GM23338 (cell line): ENCODE measurements around the gene CPSF4. TPM values are rescaled to one million over a fixed set of nuclear protein-coding genes. Genes with fewer than 3 reads are reported as not detected.

ENCODE experiments used
- ATAC-seq: fragments of 200-7000 bp; cut with Tn5 transposase; 3 replicates; pipeline ENCODE4 v1.9.1; 2020
- DNase-seq: peaks from one replicate; pipeline ENCODE4 v3.0.0-alpha.2; 2015; ENCODE audit warnings: low spot score
- H2AFZ ChIP-seq: fragments of 200-600 bp; sonication (generic); 2 replicates; pipeline ENCODE4 v1.8.0; 2016; ENCODE audit warnings: antibody characterized with exemption, mild to moderate bottlenecking, moderate library complexity
- H3F3A ChIP-seq: fragments of 200-600 bp; sonication (generic); replicated peaks from 2 replicates; pipeline ENCODE4 v1.8.0; 2017; ENCODE audit warnings: antibody characterized with exemption, mixed run types, low read depth
- H3K27ac ChIP-seq: fragments of 200-600 bp; sonication (generic); 2 replicates; pipeline ENCODE4 v1.6.1; 2016; ENCODE audit warnings: low read depth
- H3K27me3 ChIP-seq: fragments of 200-600 bp; sonication (generic); 2 replicates; pipeline ENCODE4 v1.8.0; 2016; ENCODE audit warnings: mild to moderate bottlenecking, mixed run types, moderate library complexity; ENCODE audit not compliant: insufficient read depth
- H3K36me3 ChIP-seq: fragments of 200-600 bp; sonication (generic); 2 replicates; pipeline ENCODE4 v1.8.0; 2016; ENCODE audit warnings: mild to moderate bottlenecking; ENCODE audit not compliant: insufficient read depth
- H3K4me1 ChIP-seq: fragments of 200-600 bp; sonication (generic); 2 replicates; pipeline ENCODE4 v1.8.0; 2016; ENCODE audit warnings: mild to moderate bottlenecking, moderate library complexity; ENCODE audit not compliant: insufficient read depth
- H3K4me2 ChIP-seq: fragments of 200-600 bp; sonication (generic); 2 replicates; pipeline ENCODE4 v1.7.1; 2017; ENCODE audit warnings: mixed run types
- H3K4me3 ChIP-seq: fragments of 200-600 bp; sonication (generic); 2 replicates; pipeline ENCODE4 v1.6.1; 2016; ENCODE audit warnings: mixed run types
- H3K79me2 ChIP-seq: fragments of 200-600 bp; sonication (generic); replicated peaks from 2 replicates; pipeline ENCODE4 v1.8.0; 2017; ENCODE audit warnings: mild to moderate bottlenecking; ENCODE audit not compliant: insufficient read depth
- H3K9me2 ChIP-seq: fragments of 200-600 bp; sonication (generic); 2 replicates; pipeline ENCODE4 v1.8.0; 2017; ENCODE audit not compliant: insufficient read depth
- H4K20me1 ChIP-seq: fragments of 200-600 bp; sonication (generic); replicated peaks from 2 replicates; pipeline ENCODE4 v1.8.0; 2017; ENCODE audit warnings: mild to moderate bottlenecking; ENCODE audit not compliant: insufficient read depth
- H3K27ac Mint-ChIP-seq: 2 replicates; pipeline ENCODE4 v1.8.0; 2020; ENCODE audit warnings: inconsistent platforms, mild to moderate bottlenecking, moderate library complexity, mixed read lengths
- H3K27me3 Mint-ChIP-seq: 3 replicates; pipeline ENCODE4 v1.8.0; 2022; ENCODE audit warnings: low read depth, mild to moderate bottlenecking, moderate library complexity, mixed read lengths, inconsistent platforms; ENCODE audit not compliant: insufficient read depth, poor library complexity
- H3K36me3 Mint-ChIP-seq: 3 replicates; pipeline ENCODE4 v1.8.0; 2021; ENCODE audit warnings: low read depth, mild to moderate bottlenecking, inconsistent platforms, moderate library complexity, mixed read lengths
- H3K4me1 Mint-ChIP-seq: 3 replicates; pipeline ENCODE4 v1.8.0; 2020; ENCODE audit warnings: mild to moderate bottlenecking, inconsistent platforms, mixed read lengths
- H3K4me3 Mint-ChIP-seq: 3 replicates; pipeline ENCODE4 v1.8.0; 2021; ENCODE audit warnings: moderate library complexity, mild to moderate bottlenecking, inconsistent platforms, mixed read lengths
- H3K9me3 Mint-ChIP-seq: 3 replicates; pipeline ENCODE4 v1.8.0; 2020; ENCODE audit warnings: moderate library complexity, mild to moderate bottlenecking, inconsistent platforms, mixed read lengths
- CREB1 ChIP-seq: fragments of 250-450 bp; sonication (Bioruptor Pico); IDR thresholded peaks from 2 replicates; pipeline ENCODE4 v1.5.0; 2020; ENCODE audit warnings: low read depth, mild to moderate bottlenecking, moderate library complexity
- CTCF ChIP-seq, 2 experiments: fragments of 200-600 bp in 1 of 2; sonication (generic) in 1 of 2; conservative IDR thresholded peaks; 2 replicates each; pipeline versions ENCODE4 v1.5.1 to v1.6.1; 2016 to 2017; ENCODE audit warnings: antibody characterized with exemption in 2 of 2, low read depth in 2 of 2, mild to moderate bottlenecking in 2 of 2, moderate library complexity in 1 of 2
- ETS1 ChIP-seq: IDR thresholded peaks from 2 replicates; pipeline ENCODE4 v1.6.1; 2016; ENCODE audit warnings: antibody characterized with exemption
- EZH2 ChIP-seq: fragments of 200-600 bp; sonication (generic); IDR thresholded peaks from one replicate; pipeline ENCODE4 v1.8.0; 2017; ENCODE audit warnings: antibody characterized with exemption, mild to moderate bottlenecking, low read depth; ENCODE audit not compliant: unreplicated experiment
- JUNB ChIP-seq: IDR thresholded peaks from one replicate; pipeline ENCODE4 v1.6.1; 2016; ENCODE audit warnings: antibody characterized with exemption; ENCODE audit not compliant: unreplicated experiment
- POLR2AphosphoS5 ChIP-seq: IDR thresholded peaks from 2 replicates; pipeline ENCODE4 v1.6.1; 2016; ENCODE audit warnings: antibody characterized with exemption, low read depth
- STAT1 ChIP-seq: IDR thresholded peaks from one replicate; pipeline ENCODE4 v1.6.1; 2016; ENCODE audit warnings: antibody characterized with exemption; ENCODE audit not compliant: unreplicated experiment
- ZNF114 ChIP-seq: fragments of 250-450 bp; sonication (Bioruptor Pico); IDR thresholded peaks from 2 replicates; pipeline ENCODE4 v1.5.0; 2020; ENCODE audit warnings: mild to moderate bottlenecking, moderate library complexity
- ZNF331 ChIP-seq: fragments of 250-450 bp; sonication (Bioruptor Pico); IDR thresholded peaks from 2 replicates; pipeline ENCODE4 v1.5.0; 2020; ENCODE audit warnings: low read depth, mild to moderate bottlenecking, moderate library complexity
- polyA plus RNA-seq: library from polyadenylated mRNA; unstranded; fragments of >200 nt; fragmentation: Nextera tagmentation; extraction: Ambion mirVana; gene quantifications from 2 replicates; pipeline ENCODE4 v1.2.1, GENCODE V29; 2016
- total RNA-seq: library from RNA; depleted of rRNA; stranded (reverse); fragments of >200 nt; shearing (Covaris generic); gene quantifications from 2 replicates; pipeline ENCODE4 v1.2.3, GENCODE V29; 2014
- TF ChIP-seq, protein P1 (sequence below): fragments of 250-450 bp; sonication (Bioruptor Pico); IDR thresholded peaks from 2 replicates; pipeline ENCODE4 v1.5.0; 2020; ENCODE audit warnings: mild to moderate bottlenecking, moderate library complexity

The CPSF4 gene
- total and polyA plus RNA-seq, 2 experiments from 2014 or later: 34.3 to 93.2 TPM

- Mint-ChIP-seq H3K36me3 (peaks cover 72% of the 10 kb centered on the region), H3K4me1 (peaks cover 15% of the 10 kb centered on the region), H3K27ac (no peak overlapping the region), H3K27me3 (peaks cover 21% of the 10 kb centered on the region), H3K4me3 (no peak overlapping the region; the same call in 2 of the 3 replicates), H3K9me3 (no peaks in the 10 kb centered on the region)
- Histone ChIP-seq H3F3A (peaks cover 25% of the 10 kb centered on the region), H3K4me3 (no peak overlapping the region), H3K4me2 (no peak overlapping the region), H3K27me3 (no peaks in the 10 kb centered on the region), H3K79me2 (peaks cover 48% of the 10 kb centered on the region), H3K36me3 (peaks cover 30% of the 10 kb centered on the region), H4K20me1 (peaks cover 38% of the 10 kb centered on the region), H3K4me1 (peaks cover 16% of the 10 kb centered on the region), H2AFZ (no peak overlapping the region), H3K27ac (no peak overlapping the region), H3K9me2 (no peaks in the 10 kb centered on the region)
- TF ChIP-seq ZNF114 (CRISPR knock-in tag): no peak
- TF ChIP-seq, protein P1, sequence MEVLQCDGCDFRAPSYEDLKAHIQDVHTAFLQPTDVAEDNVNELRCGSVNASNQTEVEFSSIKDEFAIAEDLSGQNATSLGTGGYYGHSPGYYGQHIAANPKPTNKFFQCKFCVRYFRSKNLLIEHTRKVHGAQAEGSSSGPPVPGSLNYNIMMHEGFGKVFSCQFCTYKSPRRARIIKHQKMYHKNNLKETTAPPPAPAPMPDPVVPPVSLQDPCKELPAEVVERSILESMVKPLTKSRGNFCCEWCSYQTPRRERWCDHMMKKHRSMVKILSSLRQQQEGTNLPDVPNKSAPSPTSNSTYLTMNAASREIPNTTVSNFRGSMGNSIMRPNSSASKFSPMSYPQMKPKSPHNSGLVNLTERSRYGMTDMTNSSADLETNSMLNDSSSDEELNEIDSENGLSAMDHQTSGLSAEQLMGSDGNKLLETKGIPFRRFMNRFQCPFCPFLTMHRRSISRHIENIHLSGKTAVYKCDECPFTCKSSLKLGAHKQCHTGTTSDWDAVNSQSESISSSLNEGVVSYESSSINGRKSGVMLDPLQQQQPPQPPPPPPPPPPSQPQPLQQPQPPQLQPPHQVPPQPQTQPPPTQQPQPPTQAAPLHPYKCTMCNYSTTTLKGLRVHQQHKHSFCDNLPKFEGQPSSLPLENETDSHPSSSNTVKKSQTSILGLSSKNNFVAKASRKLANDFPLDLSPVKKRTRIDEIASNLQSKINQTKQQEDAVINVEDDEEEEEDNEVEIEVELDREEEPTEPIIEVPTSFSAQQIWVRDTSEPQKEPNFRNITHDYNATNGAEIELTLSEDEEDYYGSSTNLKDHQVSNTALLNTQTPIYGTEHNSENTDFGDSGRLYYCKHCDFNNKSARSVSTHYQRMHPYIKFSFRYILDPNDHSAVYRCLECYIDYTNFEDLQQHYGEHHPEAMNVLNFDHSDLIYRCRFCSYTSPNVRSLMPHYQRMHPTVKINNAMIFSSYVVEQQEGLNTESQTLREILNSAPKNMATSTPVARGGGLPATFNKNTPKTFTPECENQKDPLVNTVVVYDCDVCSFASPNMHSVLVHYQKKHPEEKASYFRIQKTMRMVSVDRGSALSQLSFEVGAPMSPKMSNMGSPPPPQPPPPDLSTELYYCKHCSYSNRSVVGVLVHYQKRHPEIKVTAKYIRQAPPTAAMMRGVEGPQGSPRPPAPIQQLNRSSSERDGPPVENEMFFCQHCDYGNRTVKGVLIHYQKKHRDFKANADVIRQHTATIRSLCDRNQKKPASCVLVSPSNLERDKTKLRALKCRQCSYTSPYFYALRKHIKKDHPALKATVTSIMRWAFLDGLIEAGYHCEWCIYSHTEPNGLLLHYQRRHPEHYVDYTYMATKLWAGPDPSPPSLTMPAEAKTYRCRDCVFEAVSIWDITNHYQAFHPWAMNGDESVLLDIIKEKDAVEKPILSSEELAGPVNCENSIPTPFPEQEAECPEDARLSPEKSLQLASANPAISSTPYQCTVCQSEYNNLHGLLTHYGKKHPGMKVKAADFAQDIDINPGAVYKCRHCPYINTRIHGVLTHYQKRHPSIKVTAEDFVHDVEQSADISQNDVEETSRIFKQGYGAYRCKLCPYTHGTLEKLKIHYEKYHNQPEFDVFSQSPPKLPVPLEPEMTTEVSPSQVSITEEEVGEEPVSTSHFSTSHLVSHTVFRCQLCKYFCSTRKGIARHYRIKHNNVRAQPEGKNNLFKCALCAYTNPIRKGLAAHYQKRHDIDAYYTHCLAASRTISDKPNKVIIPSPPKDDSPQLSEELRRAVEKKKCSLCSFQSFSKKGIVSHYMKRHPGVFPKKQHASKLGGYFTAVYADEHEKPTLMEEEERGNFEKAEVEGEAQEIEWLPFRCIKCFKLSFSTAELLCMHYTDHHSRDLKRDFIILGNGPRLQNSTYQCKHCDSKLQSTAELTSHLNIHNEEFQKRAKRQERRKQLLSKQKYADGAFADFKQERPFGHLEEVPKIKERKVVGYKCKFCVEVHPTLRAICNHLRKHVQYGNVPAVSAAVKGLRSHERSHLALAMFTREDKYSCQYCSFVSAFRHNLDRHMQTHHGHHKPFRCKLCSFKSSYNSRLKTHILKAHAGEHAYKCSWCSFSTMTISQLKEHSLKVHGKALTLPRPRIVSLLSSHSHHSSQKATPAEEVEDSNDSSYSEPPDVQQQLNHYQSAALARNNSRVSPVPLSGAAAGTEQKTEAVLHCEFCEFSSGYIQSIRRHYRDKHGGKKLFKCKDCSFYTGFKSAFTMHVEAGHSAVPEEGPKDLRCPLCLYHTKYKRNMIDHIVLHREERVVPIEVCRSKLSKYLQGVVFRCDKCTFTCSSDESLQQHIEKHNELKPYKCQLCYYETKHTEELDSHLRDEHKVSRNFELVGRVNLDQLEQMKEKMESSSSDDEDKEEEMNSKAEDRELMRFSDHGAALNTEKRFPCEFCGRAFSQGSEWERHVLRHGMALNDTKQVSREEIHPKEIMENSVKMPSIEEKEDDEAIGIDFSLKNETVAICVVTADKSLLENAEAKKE: no peak
- DNase-seq (no peak), ATAC-seq (no peak)
Observed at GRCh38 chr7:99402854-99403253, 35.9 kb upstream of the CPSF4 start.

GRCh38 chr7:99403764-99404163 is 35.0 kb upstream of the CPSF4 start:
- no peak overlapping the region for H3K27ac ChIP-seq
- H3K27me3 ChIP-seq: no peaks in the 10 kb centered on the region
- Mint-ChIP-seq H3K36me3 (peaks cover 64% of the 10 kb centered on the region), H3K27ac (no peak overlapping the region), H3K27me3 (peaks cover 15% of the 10 kb centered on the region), H3K4me1 (peaks cover 14% of the 10 kb centered on the region), H3K4me3 (no peak overlapping the region), H3K9me3 (no peaks in the 10 kb centered on the region)
- no peaks in the 10 kb centered on the region for H3K9me2 ChIP-seq
- peaks cover 16% of the 10 kb centered on the region for H3K4me1 ChIP-seq
- ATAC-seq (no peak), DNase-seq (no peak)
- H3K4me2 ChIP-seq: no peak overlapping the region
- H4K20me1 ChIP-seq: peaks cover 35% of the 10 kb centered on the region
- H3K79me2 ChIP-seq: peaks cover 52% of the 10 kb centered on the region
- peaks cover 28% of the 10 kb centered on the region for H3K36me3 ChIP-seq
- no peak overlapping the region for H3K4me3 ChIP-seq
- peaks cover 23% of the 10 kb centered on the region for H3F3A ChIP-seq
- H2AFZ ChIP-seq: no peak overlapping the region
- TF ChIP-seq ZNF331 (CRISPR knock-in tag) (no peak), JUNB (no peak), STAT1 (no peak), CREB1 (CRISPR knock-in tag) (no peak), CTCF (conservative IDR thresholded peaks at IDR 0.05; ENCODE audit: low read depth in 2 of 2) (no peak), POLR2AphosphoS5 (no peak), EZH2 (no peak), ETS1 (no peak)
